Transverse colon (tissue), 4 donors: ENCODE measurements around the gene ACIN1.

Source experiments
- EP300 ChIP-seq: sonication (generic); formaldehyde crosslinking; IDR thresholded peaks from one replicate; pipeline ENCODE4 v1.6.1; 2017; ENCODE audit warnings: antibody characterized with exemption, low read depth
- POLR2A ChIP-seq: fragments of 450-650 bp; IDR thresholded peaks from one replicate; pipeline ENCODE4 v1.6.1; 2016; ENCODE audit warnings: antibody characterized with exemption, mild to moderate bottlenecking, moderate library complexity
- POLR2AphosphoS5 ChIP-seq, 3 donors: sonication (generic); formaldehyde crosslinking; IDR thresholded peaks; one replicate each; pipeline ENCODE4 v1.6.1; 2016; ENCODE audit warnings: antibody characterized with exemption in 3 of 3
- TF ChIP-seq, protein P1 (sequence below), 5 experiments: fragments of 200-600 bp in 3 of 5; fragments of 450-650 bp in 2 of 5; sonication (generic) in 3 of 5; IDR thresholded peaks; 1 replicate in 2 of 5; 2 replicates in 3 of 5; pipeline ENCODE4 v1.5.1; 2016 to 2017; ENCODE audit warnings: antibody characterized with exemption in 5 of 5, inconsistent platforms in 3 of 5, mild to moderate bottlenecking in 2 of 5, moderate library complexity in 1 of 5

DNA sequence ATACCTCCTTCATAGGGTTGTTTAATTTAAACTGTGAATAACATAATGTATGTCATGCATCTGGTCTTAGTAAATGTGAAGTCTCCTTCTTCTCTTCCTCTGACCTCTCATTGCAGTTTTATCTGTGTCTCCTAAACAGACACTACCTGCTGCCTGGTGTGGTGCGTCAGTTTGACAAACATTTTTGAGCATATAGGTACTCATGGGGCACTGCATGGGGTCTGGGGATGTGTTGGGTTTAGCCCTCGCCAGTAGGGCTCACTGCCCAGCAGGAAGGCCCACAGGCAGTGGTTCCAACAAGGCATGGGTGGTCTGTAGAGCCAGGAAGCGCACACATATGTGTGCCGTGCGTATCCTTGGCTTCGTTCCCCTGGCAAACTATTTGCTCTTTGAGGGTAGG, 27.1 kb upstream of the ACIN1 start:
- TF ChIP-seq, protein P1, sequence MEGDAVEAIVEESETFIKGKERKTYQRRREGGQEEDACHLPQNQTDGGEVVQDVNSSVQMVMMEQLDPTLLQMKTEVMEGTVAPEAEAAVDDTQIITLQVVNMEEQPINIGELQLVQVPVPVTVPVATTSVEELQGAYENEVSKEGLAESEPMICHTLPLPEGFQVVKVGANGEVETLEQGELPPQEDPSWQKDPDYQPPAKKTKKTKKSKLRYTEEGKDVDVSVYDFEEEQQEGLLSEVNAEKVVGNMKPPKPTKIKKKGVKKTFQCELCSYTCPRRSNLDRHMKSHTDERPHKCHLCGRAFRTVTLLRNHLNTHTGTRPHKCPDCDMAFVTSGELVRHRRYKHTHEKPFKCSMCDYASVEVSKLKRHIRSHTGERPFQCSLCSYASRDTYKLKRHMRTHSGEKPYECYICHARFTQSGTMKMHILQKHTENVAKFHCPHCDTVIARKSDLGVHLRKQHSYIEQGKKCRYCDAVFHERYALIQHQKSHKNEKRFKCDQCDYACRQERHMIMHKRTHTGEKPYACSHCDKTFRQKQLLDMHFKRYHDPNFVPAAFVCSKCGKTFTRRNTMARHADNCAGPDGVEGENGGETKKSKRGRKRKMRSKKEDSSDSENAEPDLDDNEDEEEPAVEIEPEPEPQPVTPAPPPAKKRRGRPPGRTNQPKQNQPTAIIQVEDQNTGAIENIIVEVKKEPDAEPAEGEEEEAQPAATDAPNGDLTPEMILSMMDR (IDR thresholded peaks at IDR 0.05) = no peak
- TF ChIP-seq POLR2AphosphoS5 (IDR thresholded peaks at IDR 0.05) (no peak), POLR2A (no peak), EP300 (no peak)
